ENCODE data around the gene RASD2.

RASD2 gene

GRCh38 chr22:35582861-35583670 is 42.4 kb downstream of the RASD2 start:
- peak; percentile 88 for DNase-seq (ENCODE audit: low spot score)

- no peak for DNase-seq (ENCODE audit: low spot score)
Observed at GRCh38 chr22:35586771-35587170, 46.1 kb downstream of the RASD2 start.

GRCh38 chr22:35587447-35587870 is 46.8 kb downstream of the RASD2 start:
- DNase-seq (ENCODE audit: low spot score), result no peak

- DNase-seq (ENCODE audit: low spot score), result no peak
Observed at GRCh38 chr22:35587896-35588295, 47.3 kb downstream of the RASD2 start.

GRCh38 chr22:35589071-35589755 is 48.6 kb downstream of the RASD2 start:
- DNase-seq (ENCODE audit: low spot score), result peak; percentile 87

GRCh38 chr22:35589756-35590093 is 49.1 kb downstream of the RASD2 start:
- DNase-seq (ENCODE audit: low spot score), result no peak

- no peak for DNase-seq (ENCODE audit: low spot score)
Observed at GRCh38 chr22:35590634-35591295, 50.1 kb downstream of the RASD2 start.

GRCh38 chr22:35591714-35592417 is 51.2 kb downstream of the RASD2 start:
- DNase-seq (ENCODE audit: low spot score), result no peak

- DNase-seq (ENCODE audit: low spot score), result no peak
Observed at GRCh38 chr22:35592418-35592967, 51.9 kb downstream of the RASD2 start.

- no peak for DNase-seq (ENCODE audit: low spot score)
Observed at GRCh38 chr22:35593071-35593890, 52.6 kb downstream of the RASD2 start.

GRCh38 chr22:35593891-35594470 is 53.4 kb downstream of the RASD2 start:
- DNase-seq (ENCODE audit: low spot score), result no peak

GRCh38 chr22:35594686-35595085 is 54.1 kb downstream of the RASD2 start:
- DNase-seq (ENCODE audit: low spot score), result no peak

- no peak for DNase-seq (ENCODE audit: low spot score)
Observed at GRCh38 chr22:35596821-35597220, 56.2 kb downstream of the RASD2 start.

- DNase-seq (ENCODE audit: low spot score), result no peak
Observed at GRCh38 chr22:35597692-35598395, 57.2 kb downstream of the RASD2 start.

GRCh38 chr22:35598396-35598710 is 57.7 kb downstream of the RASD2 start:
- DNase-seq (ENCODE audit: low spot score), result no peak

- DNase-seq (ENCODE audit: low spot score), result no peak
Observed at GRCh38 chr22:35599364-35599763, 58.7 kb downstream of the RASD2 start.

- DNase-seq (ENCODE audit: low spot score), result no peak
Observed at GRCh38 chr22:35600476-35600875, 59.8 kb downstream of the RASD2 start.

GRCh38 chr22:35601013-35601580 is 60.5 kb downstream of the RASD2 start:
- no peak for DNase-seq (ENCODE audit: low spot score)

- peak; percentile 88 for DNase-seq (ENCODE audit: low spot score)
Observed at GRCh38 chr22:35601743-35602615, 61.3 kb downstream of the RASD2 start.

All from AG20443 (cell line).